GM23338 (cell line): Measurements from ENCODE around the gene PPP6R3. TPM values are rescaled to one million over a fixed set of nuclear protein-coding genes. Genes with fewer than 3 reads are reported as not detected.

Source experiments
- ATAC-seq: fragments of 200-7000 bp; cut with Tn5 transposase; 3 replicates; pipeline ENCODE4 v1.9.1; 2020
- DNase-seq: peaks from one replicate; pipeline ENCODE4 v3.0.0-alpha.2; 2015; ENCODE audit warnings: low spot score
- H2AFZ ChIP-seq: fragments of 200-600 bp; sonication (generic); 2 replicates; pipeline ENCODE4 v1.8.0; 2016; ENCODE audit warnings: antibody characterized with exemption, mild to moderate bottlenecking, moderate library complexity
- H3F3A ChIP-seq: fragments of 200-600 bp; sonication (generic); replicated peaks from 2 replicates; pipeline ENCODE4 v1.8.0; 2017; ENCODE audit warnings: antibody characterized with exemption, mixed run types, low read depth
- H3K27ac ChIP-seq: fragments of 200-600 bp; sonication (generic); 2 replicates; pipeline ENCODE4 v1.6.1; 2016; ENCODE audit warnings: low read depth
- H3K27me3 ChIP-seq: fragments of 200-600 bp; sonication (generic); 2 replicates; pipeline ENCODE4 v1.8.0; 2016; ENCODE audit warnings: mild to moderate bottlenecking, mixed run types, moderate library complexity; ENCODE audit not compliant: insufficient read depth
- H3K36me3 ChIP-seq: fragments of 200-600 bp; sonication (generic); 2 replicates; pipeline ENCODE4 v1.8.0; 2016; ENCODE audit warnings: mild to moderate bottlenecking; ENCODE audit not compliant: insufficient read depth
- H3K4me1 ChIP-seq: fragments of 200-600 bp; sonication (generic); 2 replicates; pipeline ENCODE4 v1.8.0; 2016; ENCODE audit warnings: mild to moderate bottlenecking, moderate library complexity; ENCODE audit not compliant: insufficient read depth
- H3K4me2 ChIP-seq: fragments of 200-600 bp; sonication (generic); 2 replicates; pipeline ENCODE4 v1.7.1; 2017; ENCODE audit warnings: mixed run types
- H3K4me3 ChIP-seq: fragments of 200-600 bp; sonication (generic); 2 replicates; pipeline ENCODE4 v1.6.1; 2016; ENCODE audit warnings: mixed run types
- H3K79me2 ChIP-seq: fragments of 200-600 bp; sonication (generic); replicated peaks from 2 replicates; pipeline ENCODE4 v1.8.0; 2017; ENCODE audit warnings: mild to moderate bottlenecking; ENCODE audit not compliant: insufficient read depth
- H3K9me2 ChIP-seq: fragments of 200-600 bp; sonication (generic); 2 replicates; pipeline ENCODE4 v1.8.0; 2017; ENCODE audit not compliant: insufficient read depth
- H4K20me1 ChIP-seq: fragments of 200-600 bp; sonication (generic); replicated peaks from 2 replicates; pipeline ENCODE4 v1.8.0; 2017; ENCODE audit warnings: mild to moderate bottlenecking; ENCODE audit not compliant: insufficient read depth
- H3K27ac Mint-ChIP-seq: 2 replicates; pipeline ENCODE4 v1.8.0; 2020; ENCODE audit warnings: inconsistent platforms, mild to moderate bottlenecking, moderate library complexity, mixed read lengths
- H3K27me3 Mint-ChIP-seq: 3 replicates; pipeline ENCODE4 v1.8.0; 2022; ENCODE audit warnings: low read depth, mild to moderate bottlenecking, moderate library complexity, mixed read lengths, inconsistent platforms; ENCODE audit not compliant: insufficient read depth, poor library complexity
- H3K36me3 Mint-ChIP-seq: 3 replicates; pipeline ENCODE4 v1.8.0; 2021; ENCODE audit warnings: low read depth, mild to moderate bottlenecking, inconsistent platforms, moderate library complexity, mixed read lengths
- H3K4me1 Mint-ChIP-seq: 3 replicates; pipeline ENCODE4 v1.8.0; 2020; ENCODE audit warnings: mild to moderate bottlenecking, inconsistent platforms, mixed read lengths
- H3K4me3 Mint-ChIP-seq: 3 replicates; pipeline ENCODE4 v1.8.0; 2021; ENCODE audit warnings: moderate library complexity, mild to moderate bottlenecking, inconsistent platforms, mixed read lengths
- H3K9me3 Mint-ChIP-seq: 3 replicates; pipeline ENCODE4 v1.8.0; 2020; ENCODE audit warnings: moderate library complexity, mild to moderate bottlenecking, inconsistent platforms, mixed read lengths
- CREB1 ChIP-seq: fragments of 250-450 bp; sonication (Bioruptor Pico); IDR thresholded peaks from 2 replicates; pipeline ENCODE4 v1.5.0; 2020; ENCODE audit warnings: low read depth, mild to moderate bottlenecking, moderate library complexity
- CTCF ChIP-seq, 2 experiments: fragments of 200-600 bp in 1 of 2; sonication (generic) in 1 of 2; conservative IDR thresholded peaks; 2 replicates each; pipeline versions ENCODE4 v1.5.1 to v1.6.1; 2016 to 2017; ENCODE audit warnings: antibody characterized with exemption in 2 of 2, low read depth in 2 of 2, mild to moderate bottlenecking in 2 of 2, moderate library complexity in 1 of 2
- EZH2 ChIP-seq: fragments of 200-600 bp; sonication (generic); IDR thresholded peaks from one replicate; pipeline ENCODE4 v1.8.0; 2017; ENCODE audit warnings: antibody characterized with exemption, mild to moderate bottlenecking, low read depth; ENCODE audit not compliant: unreplicated experiment
- JUNB ChIP-seq: IDR thresholded peaks from one replicate; pipeline ENCODE4 v1.6.1; 2016; ENCODE audit warnings: antibody characterized with exemption; ENCODE audit not compliant: unreplicated experiment
- NANOG ChIP-seq: IDR thresholded peaks from 2 replicates; pipeline ENCODE4 v1.6.1; 2016; ENCODE audit warnings: antibody characterized with exemption, borderline replicate concordance
- POLR2AphosphoS5 ChIP-seq: IDR thresholded peaks from 2 replicates; pipeline ENCODE4 v1.6.1; 2016; ENCODE audit warnings: antibody characterized with exemption, low read depth
- ZNF114 ChIP-seq: fragments of 250-450 bp; sonication (Bioruptor Pico); IDR thresholded peaks from 2 replicates; pipeline ENCODE4 v1.5.0; 2020; ENCODE audit warnings: mild to moderate bottlenecking, moderate library complexity
- polyA plus RNA-seq: library from polyadenylated mRNA; unstranded; fragments of >200 nt; fragmentation: Nextera tagmentation; extraction: Ambion mirVana; gene quantifications from 2 replicates; pipeline ENCODE4 v1.2.1, GENCODE V29; 2016
- total RNA-seq: library from RNA; depleted of rRNA; stranded (reverse); fragments of >200 nt; shearing (Covaris generic); gene quantifications from 2 replicates; pipeline ENCODE4 v1.2.3, GENCODE V29; 2014
- TF ChIP-seq, protein P1 (sequence below): IDR thresholded peaks from one replicate; pipeline ENCODE4 v1.6.1; 2018; ENCODE audit warnings: antibody characterized with exemption; ENCODE audit not compliant: unreplicated experiment

Gene PPP6R3
- total and polyA plus RNA-seq, 2 experiments from 2014 or later = 170 to 268 TPM

DNA sequence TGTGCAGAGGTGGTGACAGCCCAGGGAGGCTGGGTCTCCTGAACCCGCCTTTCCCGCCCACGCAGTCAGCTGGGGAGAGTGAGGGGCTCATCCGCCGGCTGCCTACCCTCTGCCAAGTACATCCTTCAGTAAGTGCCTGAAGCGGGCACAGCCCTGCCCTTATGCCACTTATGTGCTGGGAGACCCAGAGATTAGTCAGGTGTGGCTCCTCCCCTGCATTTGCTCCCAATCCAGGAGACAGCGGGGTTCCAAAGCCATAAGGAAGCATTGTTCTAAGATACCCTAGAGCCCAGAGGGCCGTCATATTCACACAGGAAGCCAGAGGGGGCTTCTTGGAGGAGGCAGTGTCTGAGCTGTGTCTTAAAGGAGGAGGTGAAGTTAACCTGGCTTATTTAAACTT is 5.8 kb upstream of the PPP6R3 start:
- Mint-ChIP-seq H3K27me3 (peaks cover 19% of the 10 kb centered on the region), H3K27ac (no peak overlapping the region), H3K4me3 (no peak overlapping the region), H3K4me1 (peaks cover 10% of the 10 kb centered on the region), H3K9me3 (no peaks in the 10 kb centered on the region), H3K36me3 (peaks cover 3% of the 10 kb centered on the region; the same call in 2 of the 3 replicates)
- no peaks in the 10 kb centered on the region for H3K27me3 ChIP-seq
- H3K9me2 ChIP-seq = no peaks in the 10 kb centered on the region
- no peaks in the 10 kb centered on the region for H3K79me2 ChIP-seq
- no peaks in the 10 kb centered on the region for H3K36me3 ChIP-seq
- no peak overlapping the region for H3K27ac ChIP-seq
- no peaks in the 10 kb centered on the region; the same call in 1 of the 2 replicates for H4K20me1 ChIP-seq
- TF ChIP-seq POLR2AphosphoS5 (no peak), CTCF (conservative IDR thresholded peaks at IDR 0.05; ENCODE audit: low read depth in 2 of 2) (peak in 1 of 2 experiments; percentile 16; a peak in 1 of 4 replicates)
- DNase-seq (peak; percentile 68), ATAC-seq (peak; percentile 60)
- no peak overlapping the region for H3K4me3 ChIP-seq
- peaks cover 3% of the 10 kb centered on the region; the same call in 1 of the 2 replicates for H3K4me1 ChIP-seq
- no peak overlapping the region for H3K4me2 ChIP-seq
- H3F3A ChIP-seq = no peaks in the 10 kb centered on the region
- no peak overlapping the region for H2AFZ ChIP-seq

DNA sequence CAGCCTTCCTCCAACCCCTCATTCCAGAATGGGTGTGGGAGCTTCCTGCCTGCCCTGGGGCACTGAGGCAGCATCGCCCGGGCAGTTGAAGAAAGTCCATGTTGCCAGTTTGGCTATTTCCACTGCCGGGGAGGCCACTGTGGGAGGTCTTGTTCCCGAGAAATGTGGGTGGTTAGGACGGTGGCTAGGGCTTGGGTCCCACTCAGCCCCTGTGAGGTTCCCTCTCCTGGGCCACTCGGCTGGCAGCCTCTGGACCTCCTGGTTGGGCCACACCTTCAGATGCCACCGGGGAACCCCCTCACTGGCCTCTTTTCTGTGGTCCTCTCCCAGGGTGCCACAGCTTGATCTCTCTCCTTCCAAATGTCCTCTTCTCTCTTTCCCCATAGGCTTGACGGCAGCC is 5.1 kb upstream of the PPP6R3 start:
- Mint-ChIP-seq H3K9me3 (no peaks in the 10 kb centered on the region), H3K4me1 (peaks cover 10% of the 10 kb centered on the region), H3K27me3 (peaks cover 24% of the 10 kb centered on the region), H3K27ac (no peak overlapping the region), H3K36me3 (no peaks in the 10 kb centered on the region; the same call in 2 of the 3 replicates), H3K4me3 (no peak overlapping the region)
- H3F3A ChIP-seq = no peaks in the 10 kb centered on the region
- H3K4me1 ChIP-seq = peaks cover 3% of the 10 kb centered on the region; the same call in 1 of the 2 replicates
- no peaks in the 10 kb centered on the region for H3K79me2 ChIP-seq
- ATAC-seq = no peak
- H4K20me1 ChIP-seq = no peaks in the 10 kb centered on the region; the same call in 1 of the 2 replicates
- H3K4me3 ChIP-seq = no peak overlapping the region
- H3K9me2 ChIP-seq = no peaks in the 10 kb centered on the region
- DNase-seq = no peak
- no peak for TF ChIP-seq NANOG
- TF ChIP-seq ZNF114 (CRISPR knock-in tag) = no peak
- no peak for TF ChIP-seq JUNB
- TF ChIP-seq, protein P1, sequence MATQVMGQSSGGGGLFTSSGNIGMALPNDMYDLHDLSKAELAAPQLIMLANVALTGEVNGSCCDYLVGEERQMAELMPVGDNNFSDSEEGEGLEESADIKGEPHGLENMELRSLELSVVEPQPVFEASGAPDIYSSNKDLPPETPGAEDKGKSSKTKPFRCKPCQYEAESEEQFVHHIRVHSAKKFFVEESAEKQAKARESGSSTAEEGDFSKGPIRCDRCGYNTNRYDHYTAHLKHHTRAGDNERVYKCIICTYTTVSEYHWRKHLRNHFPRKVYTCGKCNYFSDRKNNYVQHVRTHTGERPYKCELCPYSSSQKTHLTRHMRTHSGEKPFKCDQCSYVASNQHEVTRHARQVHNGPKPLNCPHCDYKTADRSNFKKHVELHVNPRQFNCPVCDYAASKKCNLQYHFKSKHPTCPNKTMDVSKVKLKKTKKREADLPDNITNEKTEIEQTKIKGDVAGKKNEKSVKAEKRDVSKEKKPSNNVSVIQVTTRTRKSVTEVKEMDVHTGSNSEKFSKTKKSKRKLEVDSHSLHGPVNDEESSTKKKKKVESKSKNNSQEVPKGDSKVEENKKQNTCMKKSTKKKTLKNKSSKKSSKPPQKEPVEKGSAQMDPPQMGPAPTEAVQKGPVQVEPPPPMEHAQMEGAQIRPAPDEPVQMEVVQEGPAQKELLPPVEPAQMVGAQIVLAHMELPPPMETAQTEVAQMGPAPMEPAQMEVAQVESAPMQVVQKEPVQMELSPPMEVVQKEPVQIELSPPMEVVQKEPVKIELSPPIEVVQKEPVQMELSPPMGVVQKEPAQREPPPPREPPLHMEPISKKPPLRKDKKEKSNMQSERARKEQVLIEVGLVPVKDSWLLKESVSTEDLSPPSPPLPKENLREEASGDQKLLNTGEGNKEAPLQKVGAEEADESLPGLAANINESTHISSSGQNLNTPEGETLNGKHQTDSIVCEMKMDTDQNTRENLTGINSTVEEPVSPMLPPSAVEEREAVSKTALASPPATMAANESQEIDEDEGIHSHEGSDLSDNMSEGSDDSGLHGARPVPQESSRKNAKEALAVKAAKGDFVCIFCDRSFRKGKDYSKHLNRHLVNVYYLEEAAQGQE = no peak
- no peak for TF ChIP-seq POLR2AphosphoS5
- TF ChIP-seq CREB1 (CRISPR knock-in tag) = no peak
- TF ChIP-seq CTCF (conservative IDR thresholded peaks at IDR 0.05; ENCODE audit: low read depth in 2 of 2) = no peak
- TF ChIP-seq EZH2 = no peak
- no peaks in the 10 kb centered on the region for H3K27me3 ChIP-seq
- no peak overlapping the region for H2AFZ ChIP-seq
- H3K36me3 ChIP-seq = no peaks in the 10 kb centered on the region
- no peak overlapping the region for H3K27ac ChIP-seq
- H3K4me2 ChIP-seq = no peak overlapping the region
